CD4-positive, alpha-beta T cell treated with Interleukin-4 for 4 hours (primary cell): Measurements from ENCODE around the gene TTC34.

Source experiments
- DNase-seq: peaks from one replicate; pipeline ENCODE4 v3.0.0-alpha.2; 2020

Gene TTC34

DNA sequence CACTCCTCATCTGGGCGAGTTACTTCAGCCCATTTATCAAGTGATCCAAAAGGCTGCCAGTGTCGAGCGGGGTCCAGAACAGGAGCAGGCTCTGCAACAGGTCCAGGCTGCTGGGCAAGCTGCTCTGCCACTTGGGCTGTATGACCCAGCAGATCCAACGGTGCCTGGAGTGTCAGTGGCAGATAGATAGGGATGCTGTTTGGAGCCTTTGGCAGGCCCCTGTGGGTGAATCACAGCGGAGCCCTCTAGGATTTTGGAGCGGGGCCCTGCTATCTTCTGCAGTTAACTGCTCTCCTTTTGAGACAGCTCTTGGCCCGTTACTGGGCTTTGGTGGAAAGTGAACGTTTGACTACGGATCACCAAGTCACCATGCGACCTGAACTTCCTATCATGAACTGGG lies 176.2 kb downstream of the TTC34 start:
- DNase-seq = no peak

- no peak for DNase-seq
These were observed 176.7 kb downstream of the TTC34 start for GRCh38 chr1:2624735-2625300.

- DNase-seq = no peak
These were observed 177.7 kb downstream of the TTC34 start for GRCh38 chr1:2623571-2624337.

DNA sequence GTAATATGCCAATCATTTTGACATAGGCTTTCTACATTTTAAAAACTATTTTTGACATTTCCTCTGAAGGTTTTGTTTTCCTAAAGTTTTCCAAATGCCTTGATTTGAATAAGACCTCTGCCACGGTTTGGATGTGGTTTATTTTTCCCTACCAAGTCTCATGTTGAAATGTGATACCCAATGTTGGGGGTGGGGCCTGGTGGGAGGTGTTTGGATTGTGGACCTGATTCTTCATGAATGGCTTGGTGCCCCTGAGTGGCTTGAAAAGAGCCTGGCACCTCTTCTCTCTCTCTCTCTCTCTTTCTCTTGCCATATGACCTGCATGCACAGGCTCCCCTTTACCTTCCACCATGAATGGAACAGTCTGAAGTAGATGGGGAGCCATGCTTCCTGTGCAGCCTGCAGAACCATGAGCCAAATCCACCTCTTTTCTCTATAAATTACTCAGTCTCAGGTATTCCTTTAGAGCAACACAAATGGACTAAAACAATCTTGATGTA lies 183.5 kb downstream of the TTC34 start:
- DNase-seq = no peak

DNA sequence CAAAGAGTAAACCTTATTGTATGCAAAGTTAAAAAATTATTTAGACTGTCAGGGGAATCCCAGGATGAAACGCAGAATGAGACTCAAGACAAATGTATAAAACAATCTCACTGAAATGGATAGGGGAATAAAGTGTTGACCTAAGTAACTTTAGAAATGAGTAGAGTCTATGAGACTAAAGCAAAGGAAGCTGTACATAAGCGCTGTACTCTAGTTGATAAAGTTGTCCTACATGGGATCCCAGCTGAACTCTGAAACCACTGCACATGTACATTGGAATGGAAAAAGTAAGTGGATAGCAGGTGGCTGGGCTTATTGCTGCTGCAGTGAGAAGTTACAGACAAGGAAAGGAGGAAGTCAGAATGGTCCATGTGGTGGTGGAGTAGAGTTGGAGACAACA lies 187.3 kb downstream of the TTC34 start:
- DNase-seq = no peak

- no peak for DNase-seq
These were observed 188.7 kb downstream of the TTC34 start for GRCh38 chr1:2612591-2613365.

- DNase-seq = no peak
These were observed 189.7 kb downstream of the TTC34 start for GRCh38 chr1:2611621-2612437.

DNA sequence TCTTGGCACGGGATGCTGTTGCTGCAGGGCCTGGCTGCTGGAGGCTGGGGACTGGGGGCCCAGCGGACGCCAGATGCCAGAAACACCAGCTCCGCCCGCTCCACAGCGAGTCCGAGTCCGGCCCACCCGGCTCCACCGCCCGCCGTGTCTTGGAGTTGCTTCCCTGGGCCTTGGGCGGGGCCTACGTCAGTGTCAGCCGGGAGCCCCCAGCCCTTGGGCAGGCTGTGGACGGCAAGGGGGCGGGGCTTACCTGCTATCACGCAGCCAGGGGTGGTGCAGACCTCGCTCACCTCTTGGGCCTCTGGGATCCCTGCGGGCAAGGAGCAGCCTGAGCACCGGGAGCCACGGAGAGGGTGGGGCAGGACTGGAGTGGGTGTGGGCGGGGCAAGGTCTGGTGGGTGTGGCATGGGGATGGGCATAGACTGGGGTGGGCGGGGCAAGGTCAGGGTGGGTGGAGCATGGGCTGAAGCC lies 190.4 kb downstream of the TTC34 start:
- DNase-seq = no peak

- DNase-seq = no peak
These were observed 191.2 kb downstream of the TTC34 start for GRCh38 chr1:2610036-2610959.

GRCh38 chr1:2609319-2610035 lies 192.0 kb downstream of the TTC34 start:
- no peak for DNase-seq

- DNase-seq = no peak
These were observed 193.8 kb downstream of the TTC34 start for GRCh38 chr1:2607641-2608091.

DNA sequence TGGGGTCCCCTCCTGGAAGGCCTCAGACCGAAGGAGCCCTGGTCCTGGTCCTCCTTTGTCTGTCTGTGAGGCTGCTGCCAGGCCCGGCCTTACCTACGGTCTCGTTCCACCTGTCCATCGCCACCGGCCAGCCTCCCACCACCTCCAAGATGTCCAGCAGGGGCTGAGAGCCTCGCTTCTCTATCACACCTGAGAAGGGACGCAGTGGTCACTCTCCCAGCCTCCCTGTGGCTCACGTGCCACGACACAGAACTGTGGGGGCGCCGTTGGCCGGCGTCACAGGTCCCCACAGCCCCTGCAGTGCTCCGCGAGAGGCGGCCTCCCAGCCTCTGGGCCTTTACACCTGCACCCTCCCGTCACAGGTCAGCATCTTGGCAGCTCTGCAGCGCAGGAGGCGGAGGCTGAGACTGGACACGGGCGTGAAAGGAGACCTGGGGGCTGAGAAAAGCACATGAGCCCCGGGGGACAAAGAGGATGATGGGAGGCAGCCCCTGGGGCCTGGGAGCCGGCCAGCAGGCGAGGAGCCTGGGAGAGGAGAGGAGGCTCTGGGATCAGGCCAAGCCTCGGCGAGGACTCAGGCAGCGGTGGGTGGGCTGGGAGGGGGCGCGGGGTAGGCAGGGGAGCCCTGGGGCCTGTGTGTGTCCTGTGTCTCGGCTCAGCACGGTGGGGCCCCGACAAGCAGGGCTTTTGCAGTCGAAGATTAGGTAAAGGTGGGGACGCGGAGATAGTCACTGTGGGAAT lies 194.4 kb downstream of the TTC34 start:
- DNase-seq = no peak

GRCh38 chr1:2606396-2606880 lies 195.1 kb downstream of the TTC34 start:
- DNase-seq = no peak

DNA sequence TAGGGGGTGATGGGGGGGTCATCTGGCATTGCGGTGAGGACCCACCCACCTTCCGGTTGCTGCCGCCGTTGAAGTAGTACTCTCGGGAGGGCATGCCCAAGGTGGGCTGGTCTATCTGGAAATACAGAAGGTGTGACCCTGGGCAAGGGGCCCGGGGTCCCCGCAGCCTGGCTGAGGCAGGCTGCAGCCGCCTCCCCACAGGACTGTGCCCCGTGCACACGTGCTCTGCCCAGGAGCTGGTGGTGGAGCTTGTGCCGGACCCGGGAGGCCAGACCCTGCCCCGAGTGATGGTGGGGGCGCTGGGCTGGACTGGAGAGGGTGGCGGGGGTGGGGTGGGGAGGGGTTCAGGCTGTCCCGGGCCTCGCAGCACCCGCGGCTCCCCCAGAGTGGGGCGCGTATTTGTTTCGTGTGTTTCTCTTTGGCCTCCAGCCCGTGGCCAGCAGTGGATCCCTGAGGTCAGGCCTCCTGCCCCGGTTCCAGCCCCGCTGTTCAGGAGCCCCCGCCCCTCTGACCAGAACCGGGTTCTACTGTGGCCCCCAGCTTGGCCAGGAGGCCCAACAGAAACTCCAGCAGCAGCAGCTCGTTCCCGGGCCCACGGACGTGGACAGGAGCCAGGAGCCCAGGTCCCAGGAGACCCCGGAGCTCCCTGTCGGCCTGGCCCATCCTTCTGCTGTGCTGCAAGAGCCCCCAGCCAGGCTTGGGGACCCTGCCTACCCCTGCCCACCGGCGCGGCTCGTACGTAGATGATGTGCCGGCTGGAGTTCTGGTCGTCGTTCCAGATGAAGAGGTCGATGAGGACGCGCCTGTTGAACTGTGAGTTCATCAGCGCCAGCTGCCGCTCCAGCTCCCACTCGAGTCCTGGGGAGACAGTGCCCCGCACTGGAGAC lies 195.7 kb downstream of the TTC34 start:
- DNase-seq = no peak

- no peak for DNase-seq
These were observed 196.5 kb downstream of the TTC34 start for GRCh38 chr1:2604844-2605508.

GRCh38 chr1:2604156-2604843 lies 197.2 kb downstream of the TTC34 start:
- no peak for DNase-seq

DNA sequence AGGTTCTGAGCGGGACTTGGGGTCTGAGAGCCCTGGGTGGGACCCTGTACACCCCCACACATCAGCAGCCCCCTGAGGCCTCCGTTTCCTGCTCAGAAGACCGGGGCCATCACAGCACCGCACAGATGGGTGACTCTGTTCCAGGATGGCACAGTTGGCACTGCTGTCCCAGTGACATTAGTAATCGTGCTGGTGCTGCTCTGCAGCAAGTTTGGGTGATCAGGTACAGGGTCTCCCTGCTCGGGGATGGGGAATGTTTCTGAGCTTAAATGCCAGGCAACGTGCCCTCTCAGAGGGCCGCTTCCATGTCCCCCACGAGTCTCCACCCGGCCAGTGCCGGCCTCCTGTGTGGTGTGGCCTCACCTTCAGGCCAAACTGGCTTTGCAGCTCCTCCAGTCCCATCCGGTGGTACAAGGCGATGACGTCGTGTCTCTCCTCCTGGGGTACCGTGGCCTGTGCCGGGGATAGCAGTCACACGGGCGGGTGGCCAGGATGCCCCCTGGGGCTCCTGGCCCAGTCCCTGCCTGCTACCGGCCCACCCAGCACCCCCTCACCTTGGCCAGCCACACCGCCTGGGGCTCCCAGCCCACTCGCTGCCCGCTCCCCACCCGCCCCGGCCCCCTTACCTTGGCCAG lies 197.9 kb downstream of the TTC34 start:
- no peak for DNase-seq
